ENCODE measurements around the gene NOC4L.

The NOC4L gene

GRCh38 chr12:132180648-132181546 is 36.6 kb downstream of the NOC4L start:
- no peaks in the 10 kb centered on the region for H3K79me2 ChIP-seq (ENCODE audit: insufficient read depth, low read length)
- H3K27ac ChIP-seq (ENCODE audit: low read depth, low read length), result no peak overlapping the region
- H3K9me3 ChIP-seq (ENCODE audit: insufficient read depth, low read length), result no peaks in the 10 kb centered on the region
- H4K20me1 ChIP-seq (ENCODE audit: low read depth, low read length), result no peaks in the 10 kb centered on the region
- H3K9me2 ChIP-seq (replicated peaks; ENCODE audit: insufficient read depth, low read length), result no peaks in the 10 kb centered on the region
- H3K36me3 ChIP-seq (ENCODE audit: low read length), result no peaks in the 10 kb centered on the region
- no peak overlapping the region for H3K4me2 ChIP-seq (ENCODE audit: low read depth, low read length, poor library complexity, severe bottlenecking)
- no peak overlapping the region for H3K4me3 ChIP-seq (ENCODE audit: insufficient read depth, low read length, poor library complexity, severe bottlenecking)
- no peak overlapping the region for H2AFZ ChIP-seq (ENCODE audit: low read depth, low read length, severe bottlenecking)
- H3K27me3 ChIP-seq (ENCODE audit: low read length), result no peaks in the 10 kb centered on the region
- no peaks in the 10 kb centered on the region for H3F3A ChIP-seq (ENCODE audit: insufficient read depth)
- no peak overlapping the region for H3K9ac ChIP-seq (ENCODE audit: low read length)
- TF ChIP-seq, protein P1, sequence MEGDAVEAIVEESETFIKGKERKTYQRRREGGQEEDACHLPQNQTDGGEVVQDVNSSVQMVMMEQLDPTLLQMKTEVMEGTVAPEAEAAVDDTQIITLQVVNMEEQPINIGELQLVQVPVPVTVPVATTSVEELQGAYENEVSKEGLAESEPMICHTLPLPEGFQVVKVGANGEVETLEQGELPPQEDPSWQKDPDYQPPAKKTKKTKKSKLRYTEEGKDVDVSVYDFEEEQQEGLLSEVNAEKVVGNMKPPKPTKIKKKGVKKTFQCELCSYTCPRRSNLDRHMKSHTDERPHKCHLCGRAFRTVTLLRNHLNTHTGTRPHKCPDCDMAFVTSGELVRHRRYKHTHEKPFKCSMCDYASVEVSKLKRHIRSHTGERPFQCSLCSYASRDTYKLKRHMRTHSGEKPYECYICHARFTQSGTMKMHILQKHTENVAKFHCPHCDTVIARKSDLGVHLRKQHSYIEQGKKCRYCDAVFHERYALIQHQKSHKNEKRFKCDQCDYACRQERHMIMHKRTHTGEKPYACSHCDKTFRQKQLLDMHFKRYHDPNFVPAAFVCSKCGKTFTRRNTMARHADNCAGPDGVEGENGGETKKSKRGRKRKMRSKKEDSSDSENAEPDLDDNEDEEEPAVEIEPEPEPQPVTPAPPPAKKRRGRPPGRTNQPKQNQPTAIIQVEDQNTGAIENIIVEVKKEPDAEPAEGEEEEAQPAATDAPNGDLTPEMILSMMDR (IDR thresholded peaks at IDR 0.05; ENCODE audit: insufficient read depth, low read length, poor library complexity, severe bottlenecking), result no peak
- TF ChIP-seq EZH2phosphoT487 (conservative IDR thresholded peaks at IDR 0.05; ENCODE audit: low read length), result no peak

DNA sequence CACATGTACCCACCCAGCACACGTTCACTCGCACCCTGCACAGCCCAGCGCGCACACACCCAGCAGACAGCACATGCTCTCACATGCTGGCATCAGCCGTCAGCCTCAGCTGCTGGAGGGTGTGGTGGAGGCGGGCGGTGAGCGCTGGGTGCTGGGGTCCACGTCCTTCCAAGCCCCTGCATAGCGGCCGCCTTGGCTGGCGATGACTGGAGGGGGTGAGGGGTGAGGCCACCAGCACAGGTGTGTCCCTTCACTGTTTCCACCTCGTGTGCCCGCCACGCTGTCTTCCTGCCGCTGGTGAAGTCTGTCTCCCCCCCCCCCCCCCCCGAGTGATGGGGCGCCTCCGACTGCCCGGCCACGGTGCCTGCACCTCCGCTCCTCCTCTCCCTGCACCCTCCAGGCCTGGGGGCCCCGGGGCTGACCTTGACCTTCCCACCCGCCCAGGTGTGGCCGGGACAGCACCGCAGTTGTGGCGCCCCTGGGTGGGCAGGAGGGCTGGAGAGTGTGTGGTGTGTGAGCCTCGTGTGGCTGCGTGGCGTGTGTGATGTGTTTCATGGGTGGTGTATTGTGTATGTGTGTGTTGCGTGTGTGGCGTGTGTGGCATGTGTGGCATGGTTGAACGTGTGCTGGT is 37.4 kb downstream of the NOC4L start:
- Histone ChIP-seq H3K9me3 (ENCODE audit: insufficient read depth, low read length) (no peaks in the 10 kb centered on the region), H3K4me2 (ENCODE audit: low read depth, low read length, poor library complexity, severe bottlenecking) (no peak overlapping the region), H4K20me1 (ENCODE audit: low read depth, low read length) (no peaks in the 10 kb centered on the region), H3K4me3 (ENCODE audit: insufficient read depth, low read length, poor library complexity, severe bottlenecking) (no peak overlapping the region), H3F3A (ENCODE audit: insufficient read depth) (no peaks in the 10 kb centered on the region), H3K9me2 (replicated peaks; ENCODE audit: insufficient read depth, low read length) (no peaks in the 10 kb centered on the region), H3K27me3 (ENCODE audit: low read length) (no peaks in the 10 kb centered on the region), H3K36me3 (ENCODE audit: low read length) (no peaks in the 10 kb centered on the region), H2AFZ (ENCODE audit: low read depth, low read length, severe bottlenecking) (no peak overlapping the region), H3K79me2 (ENCODE audit: insufficient read depth, low read length) (no peaks in the 10 kb centered on the region), H3K27ac (ENCODE audit: low read depth, low read length) (no peak overlapping the region), H3K9ac (ENCODE audit: low read length) (no peak overlapping the region)
- TF ChIP-seq, protein P1 (IDR thresholded peaks at IDR 0.05; ENCODE audit: insufficient read depth, low read length, poor library complexity, severe bottlenecking), result no peak
- TF ChIP-seq EZH2phosphoT487 (conservative IDR thresholded peaks at IDR 0.05; ENCODE audit: low read length), result no peak

- H3K4me2 ChIP-seq (ENCODE audit: low read depth, low read length, poor library complexity, severe bottlenecking), result no peak overlapping the region
- H2AFZ ChIP-seq (ENCODE audit: low read depth, low read length, severe bottlenecking), result no peak overlapping the region
- no peak overlapping the region for H3K4me3 ChIP-seq (ENCODE audit: insufficient read depth, low read length, poor library complexity, severe bottlenecking)
- H3K27me3 ChIP-seq (ENCODE audit: low read length), result no peaks in the 10 kb centered on the region
- no peak overlapping the region for H3K9ac ChIP-seq (ENCODE audit: low read length)
- H3K9me3 ChIP-seq (ENCODE audit: insufficient read depth, low read length), result no peaks in the 10 kb centered on the region
- no peaks in the 10 kb centered on the region for H3K9me2 ChIP-seq (replicated peaks; ENCODE audit: insufficient read depth, low read length)
- TF ChIP-seq EZH2phosphoT487 (conservative IDR thresholded peaks at IDR 0.05; ENCODE audit: low read length), result no peak
- TF ChIP-seq, protein P1 (IDR thresholded peaks at IDR 0.05; ENCODE audit: insufficient read depth, low read length, poor library complexity, severe bottlenecking), result no peak
- H3K27ac ChIP-seq (ENCODE audit: low read depth, low read length), result no peak overlapping the region
- H3K79me2 ChIP-seq (ENCODE audit: insufficient read depth, low read length), result no peaks in the 10 kb centered on the region
- H3K36me3 ChIP-seq (ENCODE audit: low read length), result no peaks in the 10 kb centered on the region
- no peaks in the 10 kb centered on the region for H4K20me1 ChIP-seq (ENCODE audit: low read depth, low read length)
- H3F3A ChIP-seq (ENCODE audit: insufficient read depth), result no peaks in the 10 kb centered on the region
These were observed 38.0 kb downstream of the NOC4L start for GRCh38 chr12:132182206-132182710.

All from SU-DHL-6 (cell line).